ENCODE measurements around the gene SLC9A5. TPM values are rescaled to one million over a fixed set of nuclear protein-coding genes. Genes with fewer than 3 reads are reported as not detected.

SLC9A5 gene
- total RNA-seq, 1 donor from 2014 or later: 17.2 TPM

DNA sequence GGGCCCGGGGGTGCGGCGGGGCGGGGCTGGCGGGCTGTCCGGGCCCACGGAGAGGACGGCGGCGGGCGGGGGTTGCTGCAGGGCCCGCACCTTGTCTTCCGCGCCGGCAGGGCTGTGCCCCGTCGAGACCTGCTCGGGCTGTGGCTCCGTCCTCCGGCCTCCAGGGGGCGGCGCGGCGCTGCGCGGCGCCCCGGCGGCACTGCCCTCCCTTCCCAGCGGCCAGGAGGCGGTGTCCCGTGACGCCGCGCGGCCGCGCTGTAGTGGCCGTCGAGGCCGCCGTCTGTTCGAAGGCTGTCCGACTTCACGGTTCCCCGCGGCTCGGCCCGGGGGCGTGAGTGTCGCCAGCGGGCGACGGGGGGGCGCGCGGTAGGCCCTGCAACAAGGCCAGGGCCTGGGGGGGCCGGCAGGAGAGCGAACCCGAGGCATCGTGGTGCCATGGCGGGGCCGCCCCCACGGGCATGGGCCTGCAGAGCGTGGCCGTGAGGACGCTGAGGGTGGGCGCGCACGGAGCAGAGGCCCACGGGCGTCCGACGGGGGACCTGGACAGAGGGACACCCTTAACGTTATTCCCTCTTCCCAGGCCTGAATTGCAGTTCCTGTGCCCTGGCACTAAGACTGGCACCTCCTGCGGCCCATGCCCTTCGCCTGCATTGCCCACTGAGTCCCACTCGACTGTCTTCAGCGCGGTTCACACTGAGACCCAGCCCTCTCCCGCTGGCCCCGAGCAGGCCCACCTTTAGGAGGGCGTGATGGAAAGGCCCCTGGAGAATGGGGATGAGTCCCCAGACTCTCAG lies 30.7 kb downstream of the SLC9A5 start, which contains the start of gene PLEKHG4:
Gene PLEKHG4 (plus strand): TSS at position 237 of the 794 bp plus-strand sequence. CDS start 513 bp downstream, at position 750.
- H3K27me3 Mint-ChIP-seq (ENCODE audit: unreplicated experiment): peaks cover 10% of the 10 kb centered on the region
- peak within 1 kb of the TSS; percentile 67 for H3K4me3 Mint-ChIP-seq (ENCODE audit: unreplicated experiment)
- H3K4me1 Mint-ChIP-seq (ENCODE audit: unreplicated experiment): peaks cover 7% of the 10 kb centered on the region
- H3K27ac Mint-ChIP-seq (ENCODE audit: unreplicated experiment): no peak within 1 kb of the TSS
- DNase-seq (ENCODE audit: low spot score): peak; percentile 82
- no peaks in the 10 kb centered on the region for H3K9me3 Mint-ChIP-seq (ENCODE audit: unreplicated experiment)
- TF ChIP-seq, protein P1, sequence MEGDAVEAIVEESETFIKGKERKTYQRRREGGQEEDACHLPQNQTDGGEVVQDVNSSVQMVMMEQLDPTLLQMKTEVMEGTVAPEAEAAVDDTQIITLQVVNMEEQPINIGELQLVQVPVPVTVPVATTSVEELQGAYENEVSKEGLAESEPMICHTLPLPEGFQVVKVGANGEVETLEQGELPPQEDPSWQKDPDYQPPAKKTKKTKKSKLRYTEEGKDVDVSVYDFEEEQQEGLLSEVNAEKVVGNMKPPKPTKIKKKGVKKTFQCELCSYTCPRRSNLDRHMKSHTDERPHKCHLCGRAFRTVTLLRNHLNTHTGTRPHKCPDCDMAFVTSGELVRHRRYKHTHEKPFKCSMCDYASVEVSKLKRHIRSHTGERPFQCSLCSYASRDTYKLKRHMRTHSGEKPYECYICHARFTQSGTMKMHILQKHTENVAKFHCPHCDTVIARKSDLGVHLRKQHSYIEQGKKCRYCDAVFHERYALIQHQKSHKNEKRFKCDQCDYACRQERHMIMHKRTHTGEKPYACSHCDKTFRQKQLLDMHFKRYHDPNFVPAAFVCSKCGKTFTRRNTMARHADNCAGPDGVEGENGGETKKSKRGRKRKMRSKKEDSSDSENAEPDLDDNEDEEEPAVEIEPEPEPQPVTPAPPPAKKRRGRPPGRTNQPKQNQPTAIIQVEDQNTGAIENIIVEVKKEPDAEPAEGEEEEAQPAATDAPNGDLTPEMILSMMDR (IDR thresholded peaks at IDR 0.05; ENCODE audit: unreplicated experiment): peak; percentile 74
- peaks cover 21% of the 10 kb centered on the region for H3K36me3 Mint-ChIP-seq (ENCODE audit: low read depth, unreplicated experiment)

DNA sequence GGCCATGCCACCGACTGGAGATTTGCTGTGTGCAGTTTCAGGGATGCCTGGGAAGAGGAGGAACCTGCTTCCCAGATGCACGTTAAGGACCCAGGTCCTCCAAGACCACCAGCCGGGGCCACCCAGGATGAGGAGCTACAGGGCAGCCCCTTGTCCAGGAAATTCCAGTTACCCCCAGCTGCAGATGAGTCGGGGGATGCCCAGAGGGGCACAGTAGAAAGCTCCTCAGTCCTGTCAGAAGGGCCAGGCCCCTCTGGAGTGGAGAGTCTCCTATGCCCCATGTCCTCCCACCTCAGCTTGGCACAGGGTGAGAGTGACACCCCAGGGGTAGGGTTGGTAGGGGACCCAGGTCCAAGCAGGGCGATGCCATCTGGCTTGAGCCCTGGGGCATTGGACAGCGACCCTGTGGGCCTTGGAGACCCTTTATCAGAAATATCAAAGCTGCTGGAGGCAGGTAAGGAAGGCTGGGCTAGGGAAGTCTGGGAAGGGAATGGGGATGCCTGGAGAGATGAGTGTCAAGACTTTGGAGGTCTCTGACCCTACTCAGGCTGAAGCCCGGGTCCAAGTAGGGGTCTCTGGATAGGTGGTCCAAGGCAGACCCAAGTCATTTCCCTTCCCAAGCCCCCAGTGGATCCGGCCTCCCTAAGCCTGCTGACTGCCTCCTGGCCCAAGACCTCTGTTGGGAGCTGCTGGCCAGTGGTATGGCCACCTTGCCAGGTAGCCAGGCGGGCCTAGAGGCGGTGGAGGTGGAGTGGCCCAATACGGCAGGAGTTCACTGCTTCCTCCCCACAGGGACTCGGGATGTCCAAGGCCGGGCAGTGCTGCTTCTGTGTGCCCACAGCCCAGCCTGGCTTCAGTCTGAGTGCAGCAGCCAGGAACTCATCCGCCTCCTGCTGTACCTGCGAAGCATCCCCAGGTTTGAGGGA lies 31.6 kb downstream of the SLC9A5 start:
- no peak overlapping the region for H3K4me3 Mint-ChIP-seq (ENCODE audit: unreplicated experiment)
- peaks cover 10% of the 10 kb centered on the region for H3K27me3 Mint-ChIP-seq (ENCODE audit: unreplicated experiment)
- DNase-seq (ENCODE audit: low spot score): no peak
- H3K4me1 Mint-ChIP-seq (ENCODE audit: unreplicated experiment): peaks cover 7% of the 10 kb centered on the region
- TF ChIP-seq, protein P1 (IDR thresholded peaks at IDR 0.05; ENCODE audit: unreplicated experiment): no peak
- no peaks in the 10 kb centered on the region for H3K9me3 Mint-ChIP-seq (ENCODE audit: unreplicated experiment)
- peaks cover 21% of the 10 kb centered on the region for H3K36me3 Mint-ChIP-seq (ENCODE audit: low read depth, unreplicated experiment)
- H3K27ac Mint-ChIP-seq (ENCODE audit: unreplicated experiment): no peak overlapping the region

DNA sequence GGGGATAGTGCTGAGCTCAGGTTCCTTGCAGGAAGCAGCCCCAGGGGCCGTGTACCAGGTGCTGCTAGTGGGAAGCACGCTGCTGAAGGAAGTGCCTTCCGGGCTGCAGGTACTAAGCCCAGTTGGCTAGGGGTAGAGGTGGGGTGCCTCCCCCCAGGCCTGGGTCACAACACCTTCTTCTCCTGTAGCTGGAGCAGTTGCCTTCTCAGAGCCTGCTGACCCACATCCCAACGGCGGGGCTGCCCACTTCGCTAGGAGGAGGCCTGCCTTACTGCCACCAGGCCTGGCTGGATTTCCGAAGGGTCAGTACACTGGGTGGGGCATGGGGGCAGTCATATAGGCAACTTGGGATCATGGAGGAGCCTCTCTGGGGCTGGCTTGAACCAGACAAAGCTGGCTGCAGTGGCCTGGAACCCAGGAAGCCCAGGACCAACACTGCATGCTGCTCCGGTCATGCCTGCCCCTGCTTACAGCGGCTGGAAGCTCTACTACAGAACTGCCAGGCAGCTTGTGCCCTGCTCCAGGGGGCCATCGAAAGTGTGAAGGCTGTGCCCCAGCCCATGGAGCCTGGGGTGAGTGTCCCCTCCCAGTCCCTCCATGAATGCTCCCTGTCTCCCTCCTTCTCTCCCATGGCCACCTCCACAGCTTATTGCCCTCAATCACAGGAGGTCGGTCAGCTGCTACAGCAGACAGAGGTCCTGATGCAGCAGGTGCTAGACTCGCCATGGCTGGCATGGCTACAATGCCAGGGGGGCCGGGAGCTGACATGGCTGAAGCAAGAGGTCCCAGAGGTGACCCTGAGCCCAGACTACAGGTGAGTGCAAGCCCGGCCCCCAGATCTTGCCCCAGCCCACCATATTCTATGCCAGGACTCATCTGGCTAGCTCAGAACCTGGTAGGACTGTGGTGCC lies 33.0 kb downstream of the SLC9A5 start:
- H3K36me3 Mint-ChIP-seq (ENCODE audit: low read depth, unreplicated experiment): peaks cover 21% of the 10 kb centered on the region
- no peak overlapping the region for H3K4me3 Mint-ChIP-seq (ENCODE audit: unreplicated experiment)

DNA sequence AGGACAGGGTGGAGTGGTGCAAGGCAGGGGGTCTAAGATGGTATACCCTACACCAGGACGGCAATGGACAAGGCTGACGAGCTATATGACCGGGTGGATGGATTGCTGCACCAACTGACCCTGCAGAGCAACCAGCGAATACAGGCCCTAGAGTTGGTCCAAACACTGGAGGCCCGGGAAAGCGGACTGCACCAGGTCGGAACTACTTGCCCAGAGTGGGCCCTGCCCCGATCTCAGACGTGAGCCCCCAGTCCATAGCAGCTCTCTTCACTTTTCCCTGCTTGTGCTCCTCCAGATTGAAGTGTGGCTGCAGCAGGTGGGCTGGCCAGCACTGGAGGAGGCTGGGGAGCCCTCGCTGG lies 33.6 kb downstream of the SLC9A5 start:
- no peaks in the 10 kb centered on the region for H3K9me3 Mint-ChIP-seq (ENCODE audit: unreplicated experiment)
- no peak overlapping the region for H3K4me3 Mint-ChIP-seq (ENCODE audit: unreplicated experiment)
- peaks cover 21% of the 10 kb centered on the region for H3K36me3 Mint-ChIP-seq (ENCODE audit: low read depth, unreplicated experiment)
- no peak for DNase-seq (ENCODE audit: low spot score)
- peaks cover 7% of the 10 kb centered on the region for H3K4me1 Mint-ChIP-seq (ENCODE audit: unreplicated experiment)
- peaks cover 10% of the 10 kb centered on the region for H3K27me3 Mint-ChIP-seq (ENCODE audit: unreplicated experiment)
- TF ChIP-seq, protein P1 (IDR thresholded peaks at IDR 0.05; ENCODE audit: unreplicated experiment): no peak
- peak overlapping the region; percentile 1 for H3K27ac Mint-ChIP-seq (ENCODE audit: unreplicated experiment)

More for the DNA sequence above, 33.0 kb downstream of the SLC9A5 start:
- Mint-ChIP-seq H3K27ac (ENCODE audit: unreplicated experiment) (no peak overlapping the region), H3K4me1 (ENCODE audit: unreplicated experiment) (peaks cover 7% of the 10 kb centered on the region), H3K9me3 (ENCODE audit: unreplicated experiment) (no peaks in the 10 kb centered on the region), H3K27me3 (ENCODE audit: unreplicated experiment) (peaks cover 10% of the 10 kb centered on the region)
- no peak for DNase-seq (ENCODE audit: low spot score)
- TF ChIP-seq, protein P1 (IDR thresholded peaks at IDR 0.05; ENCODE audit: unreplicated experiment): no peak
